AG10803 (cell line): ENCODE results near the gene EAPP.
"Not testable (repeated sequence)": the region's sequence is repeated elsewhere in the genome, so short reads cannot be mapped to it uniquely, and the experiment has no call there.

Experiments used
- DNase-seq: peaks from one replicate; pipeline ENCODE4 v3.0.0; 2010; ENCODE audit warnings: low read depth
- H3K4me3 ChIP-seq: 2 replicates; pipeline ENCODE4 v1.5.1; 2011; ENCODE audit warnings: mild to moderate bottlenecking, low read length, control low read depth
- CTCF ChIP-seq: conservative IDR thresholded peaks from 2 replicates; pipeline ENCODE4 v1.5.1; 2011; ENCODE audit warnings: mild to moderate bottlenecking, low read length, control low read depth, inconsistent platforms

The EAPP gene

GRCh38 chr14:34538871-34539406 is 562 bp downstream of the EAPP start:
- TF ChIP-seq CTCF = no peak
- DNase-seq = no peak
- H3K4me3 ChIP-seq = peak overlapping the region; percentile 99

- DNase-seq = not testable (repeated sequence)
- peak overlapping the region; percentile 99 for H3K4me3 ChIP-seq
These were observed 1.4 kb downstream of the EAPP start for GRCh38 chr14:34538096-34538495.

DNA sequence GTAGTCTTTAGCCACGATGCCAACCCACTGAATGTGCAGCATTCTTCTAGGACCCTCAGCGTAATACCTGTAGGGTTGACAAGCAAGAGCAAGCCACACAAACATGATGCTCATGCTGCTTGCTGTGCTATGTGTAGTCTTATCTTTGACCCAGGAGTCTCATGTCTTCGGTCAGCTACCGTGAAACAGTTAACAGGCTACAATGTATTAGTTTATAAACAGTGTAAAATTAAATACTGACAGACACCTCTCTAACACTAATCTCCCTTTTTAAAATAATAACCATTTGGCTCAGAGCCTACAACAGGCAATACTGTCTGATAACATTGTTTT is 1.9 kb downstream of the EAPP start:
- 0 out of 2 replicates have a peak, but pooled peaks have one; percentile 3 for TF ChIP-seq CTCF
- no peak overlapping the region for H3K4me3 ChIP-seq
- no peak for DNase-seq

DNA sequence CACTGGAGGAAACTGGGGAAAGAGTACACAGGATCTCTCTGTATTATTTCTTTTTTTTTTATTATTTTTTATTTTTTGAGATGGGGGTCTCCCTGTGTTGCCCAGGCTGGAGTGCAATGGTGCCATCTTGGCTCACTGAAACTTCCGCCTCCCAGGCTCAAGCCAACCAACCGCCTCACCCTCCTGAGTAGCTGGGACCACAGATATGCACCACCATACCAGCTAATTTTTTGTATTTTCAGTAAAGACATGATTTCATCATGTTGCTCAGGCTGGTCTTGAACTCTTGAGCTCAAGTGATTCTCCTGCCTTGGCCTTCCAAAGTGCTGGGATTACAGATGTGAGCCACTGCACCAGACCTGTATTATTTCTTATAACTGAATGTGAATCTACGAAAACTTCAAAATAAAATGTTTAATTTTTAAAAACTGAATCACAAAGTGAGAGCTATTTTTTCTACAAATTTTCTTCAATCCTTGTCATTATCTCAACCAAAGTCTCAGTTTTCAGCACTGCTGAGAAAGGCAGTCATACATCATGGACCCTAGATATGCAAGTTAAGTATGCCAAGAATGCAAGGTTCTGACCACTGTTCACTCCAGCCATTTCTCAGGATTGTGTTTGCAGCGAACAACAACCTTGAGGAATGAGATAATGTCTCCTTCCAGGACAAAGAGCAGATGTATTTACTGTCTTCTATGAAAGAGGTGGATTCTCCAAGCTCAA is 2.4 kb downstream of the EAPP start:
- no peak overlapping the region for H3K4me3 ChIP-seq
- no peak for TF ChIP-seq CTCF
- peak; percentile 65 for DNase-seq

GRCh38 chr14:34527591-34527990 is 11.9 kb downstream of the EAPP start:
- DNase-seq = no peak
- H3K4me3 ChIP-seq = no peak overlapping the region
- no peak for TF ChIP-seq CTCF

- H3K4me3 ChIP-seq, DNase-seq: not testable (repeated sequence)
These were observed 15.3 kb downstream of the EAPP start for GRCh38 chr14:34524216-34524615.

DNA sequence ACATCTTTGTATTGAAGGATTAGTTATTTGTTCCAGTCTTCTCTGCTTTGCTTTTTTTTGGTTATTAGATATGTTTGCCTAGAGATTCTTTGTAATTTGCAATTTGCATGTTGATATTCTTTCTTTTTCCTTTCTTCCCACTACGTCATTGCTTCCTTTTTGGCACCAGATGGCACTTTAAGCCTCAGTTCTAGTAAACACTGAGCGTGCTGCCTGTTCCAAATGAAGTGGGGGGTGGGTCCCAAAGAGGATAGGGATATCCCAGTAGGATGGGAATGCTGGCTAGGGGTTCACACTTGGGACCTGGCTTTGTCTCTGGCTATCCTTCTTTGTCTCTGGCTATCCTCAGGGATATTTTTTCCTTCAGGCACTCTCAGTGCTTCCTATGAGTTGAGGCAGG is 17.0 kb downstream of the EAPP start:
- H3K4me3 ChIP-seq = no peak overlapping the region
- TF ChIP-seq CTCF = no peak
- no peak for DNase-seq

DNA sequence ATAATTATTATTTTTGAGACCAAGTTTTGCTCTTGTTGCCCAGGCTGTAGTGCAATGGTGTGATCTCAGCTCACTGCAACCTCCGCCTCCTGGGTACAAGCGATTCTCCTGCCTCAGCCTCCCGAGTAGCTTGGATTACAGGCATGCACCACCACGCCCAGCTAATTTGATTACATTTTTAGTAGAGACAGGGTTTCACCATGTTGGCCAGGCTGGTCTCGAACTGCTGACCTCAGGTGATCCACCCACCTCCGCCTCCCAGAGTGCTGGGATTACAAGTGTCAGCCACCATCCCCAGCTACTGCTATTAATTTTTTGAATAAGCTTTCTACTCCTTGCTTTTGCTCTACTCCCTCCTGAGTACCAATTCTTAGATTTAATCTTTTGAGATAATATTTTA is 18.4 kb downstream of the EAPP start:
- not testable (repeated sequence) for H3K4me3 ChIP-seq, DNase-seq

DNA sequence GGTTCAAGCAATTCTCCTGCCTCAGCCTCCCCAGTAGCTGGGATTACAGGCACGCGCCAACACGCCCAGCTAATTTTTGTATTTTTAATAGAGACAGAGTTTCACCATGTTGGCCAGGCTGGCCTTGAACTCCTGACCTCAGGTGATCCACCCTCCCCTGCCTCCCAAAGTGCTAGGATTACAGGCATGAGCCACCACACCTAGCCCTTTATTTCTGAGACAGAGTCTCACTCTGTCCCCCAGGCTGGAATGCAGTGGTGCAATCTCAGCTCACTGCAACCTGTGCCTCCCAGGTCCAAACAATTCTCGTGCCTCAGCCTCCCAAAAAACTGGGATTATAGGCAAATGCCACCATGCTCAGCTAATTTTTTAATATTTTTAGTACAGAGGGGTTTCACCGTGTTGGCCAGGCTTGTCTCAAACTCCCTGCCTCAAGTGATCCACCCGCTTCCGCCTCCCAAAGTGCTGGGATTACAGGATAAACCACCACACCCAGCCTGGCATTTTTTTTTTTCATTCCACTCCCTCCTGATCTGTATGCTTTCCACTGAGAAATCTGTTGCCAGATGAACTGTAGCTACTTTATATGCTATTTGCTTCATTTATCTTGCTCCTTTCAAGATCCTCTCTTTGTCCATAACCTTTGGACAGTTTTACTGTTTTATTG is 19.1 kb downstream of the EAPP start:
- not testable (repeated sequence) for H3K4me3 ChIP-seq, DNase-seq
